HEK293 (cell line): ENCODE data around the gene GPR158.

Source experiments
- PRDM1 ChIP-seq: fragments of 450-650 bp; formaldehyde crosslinking; IDR thresholded peaks from 2 replicates; pipeline ENCODE4; 2016; ENCODE audit warnings: missing biosample characterization, missing genetic modification characterization
- REPIN1 ChIP-seq: fragments of 450-650 bp; formaldehyde crosslinking; IDR thresholded peaks from 2 replicates; pipeline ENCODE4 v1.5.1; 2017; ENCODE audit warnings: missing biosample characterization, missing genetic modification characterization, low read depth
- SP2 ChIP-seq: fragments of 450-650 bp; formaldehyde crosslinking; IDR thresholded peaks from 2 replicates; pipeline ENCODE4 v1.5.1; 2016; ENCODE audit warnings: missing biosample characterization, missing genetic modification characterization
- ZBTB7A ChIP-seq: fragments of 450-650 bp; formaldehyde crosslinking; IDR thresholded peaks from 2 replicates; pipeline ENCODE4 v1.5.1; 2016; ENCODE audit warnings: low read depth, missing biosample characterization, missing genetic modification characterization
- ZBTB8A ChIP-seq: fragments of 450-650 bp; formaldehyde crosslinking; IDR thresholded peaks from 2 replicates; pipeline ENCODE4 v1.5.1; 2016; ENCODE audit warnings: missing biosample characterization, missing genetic modification characterization
- ZNF274 ChIP-seq, 2 experiments: fragments of 200-500 bp in 1 of 2; fragments of 450-650 bp in 1 of 2; sonication (Bioruptor generic) in 1 of 2; formaldehyde crosslinking in 1 of 2; IDR thresholded peaks; 2 replicates each; pipeline versions ENCODE4 v1.5.1 to v1.6.1; 2014 to 2016; ENCODE audit warnings: borderline replicate concordance in 1 of 2, inconsistent platforms in 1 of 2, low read length in 1 of 2, missing biosample characterization in 1 of 2, missing genetic modification characterization in 1 of 2
- ZNF311 ChIP-seq: fragments of 450-650 bp; formaldehyde crosslinking; IDR thresholded peaks from 2 replicates; pipeline ENCODE4 v1.5.1; 2017; ENCODE audit warnings: missing biosample characterization, missing genetic modification characterization, borderline replicate concordance
- ZNF354C ChIP-seq: fragments of 450-650 bp; formaldehyde crosslinking; IDR thresholded peaks from 2 replicates; pipeline ENCODE4 v1.5.1; 2016; ENCODE audit warnings: missing biosample characterization, missing genetic modification characterization, low read depth, borderline replicate concordance
- ZNF558 ChIP-seq: fragments of 450-650 bp; formaldehyde crosslinking; IDR thresholded peaks from 2 replicates; pipeline ENCODE4 v1.5.1; 2016; ENCODE audit warnings: missing biosample characterization, missing genetic modification characterization
- ZNF654 ChIP-seq: fragments of 450-650 bp; formaldehyde crosslinking; IDR thresholded peaks from 2 replicates; pipeline ENCODE4 v1.5.1; 2016; ENCODE audit warnings: low read depth, missing biosample characterization, missing genetic modification characterization
- ZNF843 ChIP-seq: fragments of 450-650 bp; formaldehyde crosslinking; IDR thresholded peaks from 2 replicates; pipeline ENCODE4 v1.5.1; 2016; ENCODE audit warnings: missing biosample characterization, missing genetic modification characterization
- TF ChIP-seq, protein P1 (sequence below): fragments of 450-650 bp; formaldehyde crosslinking; IDR thresholded peaks from 2 replicates; pipeline ENCODE4 v1.5.1; 2016; ENCODE audit warnings: missing biosample characterization, missing genetic modification characterization, low read depth
- TF ChIP-seq, protein P2 (sequence below): fragments of 450-650 bp; formaldehyde crosslinking; IDR thresholded peaks from 2 replicates; pipeline ENCODE4 v1.5.1; 2016; ENCODE audit warnings: missing biosample characterization, missing genetic modification characterization
- TF ChIP-seq, protein P3 (sequence below): fragments of 450-650 bp; formaldehyde crosslinking; IDR thresholded peaks from 2 replicates; pipeline ENCODE4 v1.5.1; 2016; ENCODE audit warnings: missing biosample characterization, missing genetic modification characterization

DNA sequence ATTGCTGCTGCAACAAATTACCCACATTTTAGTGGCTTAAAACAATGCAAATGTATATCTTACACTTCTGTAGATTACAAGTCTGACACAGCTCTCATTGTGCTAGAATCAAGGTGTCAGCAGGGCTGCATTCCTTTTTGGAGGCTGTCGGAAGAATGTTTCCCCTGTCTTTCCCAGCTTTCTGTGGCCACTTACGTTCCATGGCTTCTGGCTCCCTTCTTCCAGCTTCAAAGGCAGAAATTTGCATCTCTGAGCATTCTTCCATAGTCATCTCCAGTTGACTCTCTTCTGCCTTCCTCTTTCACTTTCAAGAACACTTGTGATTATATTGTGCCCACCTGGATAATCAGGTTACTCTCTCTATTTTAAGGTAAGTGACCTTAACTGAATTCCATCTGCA is 125.3 kb downstream of the GPR158 start:
- TF ChIP-seq, protein P1, sequence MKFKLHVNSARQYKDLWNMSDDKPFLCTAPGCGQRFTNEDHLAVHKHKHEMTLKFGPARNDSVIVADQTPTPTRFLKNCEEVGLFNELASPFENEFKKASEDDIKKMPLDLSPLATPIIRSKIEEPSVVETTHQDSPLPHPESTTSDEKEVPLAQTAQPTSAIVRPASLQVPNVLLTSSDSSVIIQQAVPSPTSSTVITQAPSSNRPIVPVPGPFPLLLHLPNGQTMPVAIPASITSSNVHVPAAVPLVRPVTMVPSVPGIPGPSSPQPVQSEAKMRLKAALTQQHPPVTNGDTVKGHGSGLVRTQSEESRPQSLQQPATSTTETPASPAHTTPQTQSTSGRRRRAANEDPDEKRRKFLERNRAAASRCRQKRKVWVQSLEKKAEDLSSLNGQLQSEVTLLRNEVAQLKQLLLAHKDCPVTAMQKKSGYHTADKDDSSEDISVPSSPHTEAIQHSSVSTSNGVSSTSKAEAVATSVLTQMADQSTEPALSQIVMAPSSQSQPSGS, result no peak
- TF ChIP-seq, protein P2, sequence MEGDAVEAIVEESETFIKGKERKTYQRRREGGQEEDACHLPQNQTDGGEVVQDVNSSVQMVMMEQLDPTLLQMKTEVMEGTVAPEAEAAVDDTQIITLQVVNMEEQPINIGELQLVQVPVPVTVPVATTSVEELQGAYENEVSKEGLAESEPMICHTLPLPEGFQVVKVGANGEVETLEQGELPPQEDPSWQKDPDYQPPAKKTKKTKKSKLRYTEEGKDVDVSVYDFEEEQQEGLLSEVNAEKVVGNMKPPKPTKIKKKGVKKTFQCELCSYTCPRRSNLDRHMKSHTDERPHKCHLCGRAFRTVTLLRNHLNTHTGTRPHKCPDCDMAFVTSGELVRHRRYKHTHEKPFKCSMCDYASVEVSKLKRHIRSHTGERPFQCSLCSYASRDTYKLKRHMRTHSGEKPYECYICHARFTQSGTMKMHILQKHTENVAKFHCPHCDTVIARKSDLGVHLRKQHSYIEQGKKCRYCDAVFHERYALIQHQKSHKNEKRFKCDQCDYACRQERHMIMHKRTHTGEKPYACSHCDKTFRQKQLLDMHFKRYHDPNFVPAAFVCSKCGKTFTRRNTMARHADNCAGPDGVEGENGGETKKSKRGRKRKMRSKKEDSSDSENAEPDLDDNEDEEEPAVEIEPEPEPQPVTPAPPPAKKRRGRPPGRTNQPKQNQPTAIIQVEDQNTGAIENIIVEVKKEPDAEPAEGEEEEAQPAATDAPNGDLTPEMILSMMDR, result no peak
- no peak for TF ChIP-seq ZNF311 (tag by site-specific recombination)
- no peak for TF ChIP-seq ZNF843
- no peak for TF ChIP-seq ZNF354C (tag by site-specific recombination)
- no peak for TF ChIP-seq ZBTB7A (tag by site-specific recombination)
- no peak for TF ChIP-seq ZNF274 (IDR thresholded peaks at IDR 0.05; ENCODE audit: low read length)
- no peak for TF ChIP-seq ZNF274 (tag by site-specific recombination; IDR thresholded peaks at IDR 0.05; ENCODE audit: borderline replicate concordance)
- TF ChIP-seq ZNF558, result no peak
- TF ChIP-seq REPIN1, result no peak
- no peak for TF ChIP-seq SP2 (tag by site-specific recombination)
- no peak for TF ChIP-seq ZBTB8A
- TF ChIP-seq, protein P3, sequence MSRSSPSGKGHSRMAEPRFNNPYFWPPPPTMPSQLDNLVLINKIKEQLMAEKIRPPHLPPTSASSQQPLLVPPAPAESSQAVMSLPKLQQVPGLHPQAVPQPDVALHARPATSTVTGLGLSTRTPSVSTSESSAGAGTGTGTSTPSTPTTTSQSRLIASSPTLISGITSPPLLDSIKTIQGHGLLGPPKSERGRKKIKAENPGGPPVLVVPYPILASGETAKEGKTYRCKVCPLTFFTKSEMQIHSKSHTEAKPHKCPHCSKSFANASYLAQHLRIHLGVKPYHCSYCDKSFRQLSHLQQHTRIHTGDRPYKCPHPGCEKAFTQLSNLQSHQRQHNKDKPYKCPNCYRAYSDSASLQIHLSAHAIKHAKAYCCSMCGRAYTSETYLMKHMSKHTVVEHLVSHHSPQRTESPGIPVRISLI (tag by site-specific recombination), result no peak
- no peak for TF ChIP-seq ZNF654
- no peak for TF ChIP-seq PRDM1 (tag by site-specific recombination)
